ENCODE results near the gene OLFM2. TPM values are rescaled to one million over a fixed set of nuclear protein-coding genes. Genes with fewer than 3 reads are reported as not detected.

Gene OLFM2
- total RNA-seq, 1 experiment from 2014 or later = 19.9 TPM

- Histone ChIP-seq H3K36me3 (ENCODE audit: control insufficient read depth in 1 of 2, insufficient read depth in 2 of 2, low read length in 2 of 2) (peaks cover 0 to 2% of the 10 kb centered on the region in 2 experiments; a peak in 1 of 4 replicates), H3K9ac (ENCODE audit: low read length) (no peak overlapping the region), H3K4me2 (ENCODE audit: low read length) (no peak overlapping the region), H3K4me3 (replicated peaks in 1 of 2; ENCODE audit: low read depth in 1 of 2, low read length in 2 of 2) (no peak overlapping the region), H3K79me2 (ENCODE audit: insufficient read depth, low read length) (no peaks in the 10 kb centered on the region), H3K27me3 (ENCODE audit: insufficient read depth, low read length) (no peaks in the 10 kb centered on the region), H3K4me1 (ENCODE audit: control insufficient read depth in 1 of 2, insufficient read depth in 2 of 2, low read length in 2 of 2) (peaks cover 0 to 13% of the 10 kb centered on the region in 2 experiments; a peak in 2 of 4 replicates), H3K9me2 (ENCODE audit: insufficient read depth) (no peaks in the 10 kb centered on the region), H3K9me3 (ENCODE audit: control insufficient read depth in 1 of 2, insufficient read depth in 1 of 2, low read depth in 1 of 2, low read length in 2 of 2) (no peaks in the 10 kb centered on the region), H3K27ac (ENCODE audit: low read depth, low read length) (no peak overlapping the region), H2AFZ (ENCODE audit: low read depth, low read length, poor library complexity, severe bottlenecking) (no peak overlapping the region), H4K20me1 (ENCODE audit: insufficient read depth) (no peaks in the 10 kb centered on the region)
- ChIA-PET POLR2A (no interaction called here), CTCF (interaction anchor here (0.7 kb wide), 1 partner anchor 51 kb away, joined by 3 read pairs; no protein-coding TSS in a partner anchor), RAD21 (ENCODE audit: low non-redundant PET in 1 of 2, low total read pairs in 2 of 2, uncharacterized antibody in 2 of 2, unreplicated experiment in 2 of 2) (no interaction called here)
- ATAC-seq = no peak
- intact Hi-C loops (cut with micrococcal nuclease) = no loop called here
- no peak for DNase-seq (ENCODE audit: low read depth, low spot score)
- TF ChIP-seq ZNF274 (IDR thresholded peaks at IDR 0.05; ENCODE audit: low read depth, low read length) (no peak), JUND (IDR thresholded peaks at IDR 0.05) (no peak), RAD21 (IDR thresholded peaks at IDR 0.05; ENCODE audit: low read depth) (no peak), ZFX (IDR thresholded peaks at IDR 0.05) (no peak), ATF3 (IDR thresholded peaks at IDR 0.05) (no peak), POLR2AphosphoS5 (IDR thresholded peaks at IDR 0.05; ENCODE audit: low read depth, low read length) (no peak), TCF7L2 (IDR thresholded peaks at IDR 0.05; ENCODE audit: borderline replicate concordance, extremely low read depth, insufficient read depth, insufficient read length) (no peak), REST (IDR thresholded peaks at IDR 0.05; ENCODE audit: low read depth) (no peak)
- BruUV-seq (replicated peaks) = no TSS peak
Observed at GRCh38 chr19:9856609-9857008, 79.7 kb downstream of the OLFM2 start.
